ENCODE measurements around the gene FAM50B. TPM values are rescaled to one million over a fixed set of nuclear protein-coding genes. Genes with fewer than 3 reads are reported as not detected.

Gene FAM50B, protein sequence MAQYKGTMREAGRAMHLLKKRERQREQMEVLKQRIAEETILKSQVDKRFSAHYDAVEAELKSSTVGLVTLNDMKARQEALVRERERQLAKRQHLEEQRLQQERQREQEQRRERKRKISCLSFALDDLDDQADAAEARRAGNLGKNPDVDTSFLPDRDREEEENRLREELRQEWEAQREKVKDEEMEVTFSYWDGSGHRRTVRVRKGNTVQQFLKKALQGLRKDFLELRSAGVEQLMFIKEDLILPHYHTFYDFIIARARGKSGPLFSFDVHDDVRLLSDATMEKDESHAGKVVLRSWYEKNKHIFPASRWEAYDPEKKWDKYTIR
- 10.3 and 11.8 TPM in 2 replicates for total RNA-seq

GRCh38 chr6:3848925-3849605 is at the start of gene FAM50B:
Gene FAM50B (plus strand): TSS chr6:3849373. CDS start chr6:3849812, 439 bp downstream.

Other genes starting within 250 kb of the FAM50B start
- 96.5 and 103 TPM in 2 replicates for gene PXDC1, start 97.7 kb upstream of the FAM50B start, total RNA-seq
- gene FAM217A, start 229.8 kb downstream of the FAM50B start, total RNA-seq: not detected in 2 replicates

Measured in mammary microvascular endothelial cell (primary cell).